ENCODE measurements around the gene ZMPSTE24. TPM values are rescaled to one million over a fixed set of nuclear protein-coding genes. Genes with fewer than 3 reads are reported as not detected.

Gene ZMPSTE24
- total and polyA plus RNA-seq, 10 of the 15 experiments (the other 5 are each of a cell fraction or from before 2014, with no cell fraction given): 21.5 to 84.4 (median 43.6) TPM

DNA sequence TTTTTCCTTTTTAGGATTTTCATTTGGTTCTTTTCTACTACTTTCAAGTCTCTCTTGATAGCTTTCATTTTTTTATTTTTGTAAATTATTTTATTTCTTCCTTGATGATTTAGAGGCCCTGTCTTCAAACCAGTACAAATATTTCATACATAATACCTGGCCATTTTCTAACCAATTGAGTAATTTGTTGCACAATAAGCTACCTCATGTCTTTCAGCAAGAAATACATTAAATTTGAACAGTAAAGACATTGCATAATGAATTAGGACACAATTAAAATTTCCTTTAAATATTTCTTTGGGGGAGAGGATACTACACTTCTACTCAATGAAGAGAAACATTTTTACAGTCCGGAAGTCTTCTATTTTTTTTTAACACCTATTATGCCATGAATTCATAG lies 74.7 kb downstream of the ZMPSTE24 start:
- H3K36me3 ChIP-seq (ENCODE audit: control insufficient read depth in 2 of 2, insufficient read depth in 2 of 2, low read length in 1 of 2): no peaks in the 10 kb centered on the region
- intact Hi-C loops (cut with micrococcal nuclease; ENCODE audit: unreplicated experiment) (no loop called here), in situ Hi-C loops (cut with MboI) (no loop called here)
- H3K4me1 ChIP-seq (ENCODE audit: control insufficient read depth, insufficient read depth, low read length): no peaks in the 10 kb centered on the region
- no peaks in the 10 kb centered on the region for H3K9me3 ChIP-seq (replicated peaks; ENCODE audit: control insufficient read depth, insufficient read depth, low read length)
- TF ChIP-seq SMARCA5 (IDR thresholded peaks at IDR 0.05): no peak
- no peak for TF ChIP-seq CBFB (IDR thresholded peaks at IDR 0.05; ENCODE audit: low read depth)
- TF ChIP-seq RUNX3 (IDR thresholded peaks at IDR 0.05; ENCODE audit: low read length): no peak
- TF ChIP-seq TCF12 (IDR thresholded peaks at IDR 0.05; ENCODE audit: low read depth, low read length): no peak
- TF ChIP-seq, protein P1, sequence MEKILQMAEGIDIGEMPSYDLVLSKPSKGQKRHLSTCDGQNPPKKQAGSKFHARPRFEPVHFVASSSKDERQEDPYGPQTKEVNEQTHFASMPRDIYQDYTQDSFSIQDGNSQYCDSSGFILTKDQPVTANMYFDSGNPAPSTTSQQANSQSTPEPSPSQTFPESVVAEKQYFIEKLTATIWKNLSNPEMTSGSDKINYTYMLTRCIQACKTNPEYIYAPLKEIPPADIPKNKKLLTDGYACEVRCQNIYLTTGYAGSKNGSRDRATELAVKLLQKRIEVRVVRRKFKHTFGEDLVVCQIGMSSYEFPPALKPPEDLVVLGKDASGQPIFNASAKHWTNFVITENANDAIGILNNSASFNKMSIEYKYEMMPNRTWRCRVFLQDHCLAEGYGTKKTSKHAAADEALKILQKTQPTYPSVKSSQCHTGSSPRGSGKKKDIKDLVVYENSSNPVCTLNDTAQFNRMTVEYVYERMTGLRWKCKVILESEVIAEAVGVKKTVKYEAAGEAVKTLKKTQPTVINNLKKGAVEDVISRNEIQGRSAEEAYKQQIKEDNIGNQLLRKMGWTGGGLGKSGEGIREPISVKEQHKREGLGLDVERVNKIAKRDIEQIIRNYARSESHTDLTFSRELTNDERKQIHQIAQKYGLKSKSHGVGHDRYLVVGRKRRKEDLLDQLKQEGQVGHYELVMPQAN (conservative IDR thresholded peaks at IDR 0.05): no peak
- no peak for TF ChIP-seq EGR1 (IDR thresholded peaks at IDR 0.05; ENCODE audit: borderline replicate concordance in 1 of 2, low read depth in 2 of 2, low read length in 2 of 2)
- TF ChIP-seq FOS (IDR thresholded peaks at IDR 0.05; ENCODE audit: borderline replicate concordance, extremely low read depth, insufficient read length): no peak
- no peak for TF ChIP-seq TCF3 (IDR thresholded peaks at IDR 0.05; ENCODE audit: borderline replicate concordance, insufficient read depth, low read depth, low read length)
- TF ChIP-seq YY1 (IDR thresholded peaks at IDR 0.05; ENCODE audit: low read depth, low read length): no peak
- TF ChIP-seq EED (IDR thresholded peaks at IDR 0.05; ENCODE audit: low read depth): no peak
- TF ChIP-seq CHD1 (IDR thresholded peaks at IDR 0.05; ENCODE audit: low read depth, low read length): no peak
- TF ChIP-seq BRCA1 (IDR thresholded peaks at IDR 0.05; ENCODE audit: low read depth, low read length): no peak
- no peak for TF ChIP-seq CREM (IDR thresholded peaks at IDR 0.05; ENCODE audit: low read depth)
- no peak for TF ChIP-seq SREBF1 (IDR thresholded peaks at IDR 0.05; ENCODE audit: low read length)
- TF ChIP-seq, protein P2, sequence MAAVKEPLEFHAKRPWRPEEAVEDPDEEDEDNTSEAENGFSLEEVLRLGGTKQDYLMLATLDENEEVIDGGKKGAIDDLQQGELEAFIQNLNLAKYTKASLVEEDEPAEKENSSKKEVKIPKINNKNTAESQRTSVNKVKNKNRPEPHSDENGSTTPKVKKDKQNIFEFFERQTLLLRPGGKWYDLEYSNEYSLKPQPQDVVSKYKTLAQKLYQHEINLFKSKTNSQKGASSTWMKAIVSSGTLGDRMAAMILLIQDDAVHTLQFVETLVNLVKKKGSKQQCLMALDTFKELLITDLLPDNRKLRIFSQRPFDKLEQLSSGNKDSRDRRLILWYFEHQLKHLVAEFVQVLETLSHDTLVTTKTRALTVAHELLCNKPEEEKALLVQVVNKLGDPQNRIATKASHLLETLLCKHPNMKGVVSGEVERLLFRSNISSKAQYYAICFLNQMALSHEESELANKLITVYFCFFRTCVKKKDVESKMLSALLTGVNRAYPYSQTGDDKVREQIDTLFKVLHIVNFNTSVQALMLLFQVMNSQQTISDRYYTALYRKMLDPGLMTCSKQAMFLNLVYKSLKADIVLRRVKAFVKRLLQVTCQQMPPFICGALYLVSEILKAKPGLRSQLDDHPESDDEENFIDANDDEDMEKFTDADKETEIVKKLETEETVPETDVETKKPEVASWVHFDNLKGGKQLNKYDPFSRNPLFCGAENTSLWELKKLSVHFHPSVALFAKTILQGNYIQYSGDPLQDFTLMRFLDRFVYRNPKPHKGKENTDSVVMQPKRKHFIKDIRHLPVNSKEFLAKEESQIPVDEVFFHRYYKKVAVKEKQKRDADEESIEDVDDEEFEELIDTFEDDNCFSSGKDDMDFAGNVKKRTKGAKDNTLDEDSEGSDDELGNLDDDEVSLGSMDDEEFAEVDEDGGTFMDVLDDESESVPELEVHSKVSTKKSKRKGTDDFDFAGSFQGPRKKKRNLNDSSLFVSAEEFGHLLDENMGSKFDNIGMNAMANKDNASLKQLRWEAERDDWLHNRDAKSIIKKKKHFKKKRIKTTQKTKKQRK (IDR thresholded peaks at IDR 0.05; ENCODE audit: low read depth, low read length): no peak
- no peak for TF ChIP-seq BMI1 (IDR thresholded peaks at IDR 0.05; ENCODE audit: borderline replicate concordance)
- no peak for TF ChIP-seq BCL11A (IDR thresholded peaks at IDR 0.05; ENCODE audit: low read depth, low read length)
- no peak for FAIRE-seq
- no peak overlapping the region for H3K9ac ChIP-seq (ENCODE audit: control insufficient read depth, insufficient read depth, low read length)
- RAD21 ChIA-PET (ENCODE audit: unreplicated experiment): interaction anchor here (1.2 kb wide), 2 partner anchors 179 to 189 kb away, joined by 3 read pairs; no protein-coding TSS in a partner anchor
- DNase-seq (ENCODE audit: low read depth, low spot score): no peak
- ATAC-seq: no peak
- POLR2A ChIA-PET: no interaction called here
- H3K4me2 ChIP-seq (ENCODE audit: control insufficient read depth, insufficient read depth): no peak overlapping the region
- no peak overlapping the region for H2AFZ ChIP-seq (ENCODE audit: control insufficient read depth, low read depth, low read length)
- SMC1A ChIA-PET (ENCODE audit: uncharacterized antibody, unreplicated experiment): interaction anchor here (1.0 to 8.1 kb wide), 3 partner anchors 114 to 190 kb away, joined by 4 to 115 read pairs (median 5); no protein-coding TSS in a partner anchor
- no peak overlapping the region for H3K4me3 ChIP-seq
- no peaks in the 10 kb centered on the region for H4K20me1 ChIP-seq (ENCODE audit: control insufficient read depth, insufficient read depth)
- H3K79me2 ChIP-seq (ENCODE audit: control insufficient read depth, insufficient read depth, low read length): no peaks in the 10 kb centered on the region
- no peak overlapping the region for H3K27ac ChIP-seq (ENCODE audit: control insufficient read depth, insufficient read depth)
- no TSS peak for BruUV-seq (replicated peaks)
- WGBS (ENCODE audit: insufficient coverage, insufficient replicate concordance, low lambda C conversion rate, missing lambda C conversion rate): 78% methylated on average over 1 of the region's 1 CpG
- CTCF ChIA-PET: interaction anchor here (0.8 to 11.4 kb wide), 5 partner anchors 15 to 256 kb away, joined by 3 to 332 read pairs (median 7); partner anchors contain the start of gene COL9A2
- no peaks in the 10 kb centered on the region for H3K27me3 ChIP-seq (replicated peaks in 1 of 2; ENCODE audit: control insufficient read depth in 2 of 2, insufficient read depth in 2 of 2, low read length in 1 of 2)
